Ovary (tissue), 3 donors: ENCODE results near the gene S100B.

Experiments used
- EP300 ChIP-seq: sonication (generic); formaldehyde crosslinking; IDR thresholded peaks from one replicate; pipeline ENCODE4 v1.6.1; 2017; ENCODE audit warnings: antibody characterized with exemption
- POLR2A ChIP-seq: fragments of 450-650 bp; IDR thresholded peaks from one replicate; pipeline ENCODE4 v1.6.1; 2017; ENCODE audit warnings: antibody characterized with exemption, mild to moderate bottlenecking, moderate library complexity
- TF ChIP-seq, protein P1 (sequence below), 3 donors: fragments of 450-650 bp in 2 of 3; fragments of 200-600 bp in 1 of 3; IDR thresholded peaks; one replicate each; pipeline versions ENCODE4 v1.5.1 to v1.8.0; 2016 to 2022; ENCODE audit warnings: antibody characterized with exemption in 3 of 3, mild to moderate bottlenecking in 1 of 3
- donor health status: DM: no; HTN: no; CAD: no.

DNA sequence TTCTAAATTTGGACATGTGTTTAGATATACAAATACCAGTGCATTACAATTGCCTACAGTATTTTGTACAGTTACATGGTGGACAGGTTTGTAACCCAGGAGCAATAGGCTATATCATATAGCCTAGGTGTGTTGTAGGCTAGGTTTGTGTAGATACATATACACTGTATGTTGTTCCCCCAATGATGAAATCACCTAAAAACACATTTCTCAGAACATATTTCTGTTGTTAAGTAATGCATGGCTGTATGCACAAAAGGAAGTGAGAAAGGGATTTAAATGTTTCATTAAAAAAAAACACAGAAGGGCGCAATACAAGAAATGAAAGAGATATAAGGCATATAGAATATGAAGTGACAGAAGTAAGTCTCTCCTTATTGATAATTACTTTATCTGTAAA lies 32.0 kb downstream of the S100B start:
- TF ChIP-seq POLR2A = no peak
- no peak for TF ChIP-seq EP300
- TF ChIP-seq, protein P1, sequence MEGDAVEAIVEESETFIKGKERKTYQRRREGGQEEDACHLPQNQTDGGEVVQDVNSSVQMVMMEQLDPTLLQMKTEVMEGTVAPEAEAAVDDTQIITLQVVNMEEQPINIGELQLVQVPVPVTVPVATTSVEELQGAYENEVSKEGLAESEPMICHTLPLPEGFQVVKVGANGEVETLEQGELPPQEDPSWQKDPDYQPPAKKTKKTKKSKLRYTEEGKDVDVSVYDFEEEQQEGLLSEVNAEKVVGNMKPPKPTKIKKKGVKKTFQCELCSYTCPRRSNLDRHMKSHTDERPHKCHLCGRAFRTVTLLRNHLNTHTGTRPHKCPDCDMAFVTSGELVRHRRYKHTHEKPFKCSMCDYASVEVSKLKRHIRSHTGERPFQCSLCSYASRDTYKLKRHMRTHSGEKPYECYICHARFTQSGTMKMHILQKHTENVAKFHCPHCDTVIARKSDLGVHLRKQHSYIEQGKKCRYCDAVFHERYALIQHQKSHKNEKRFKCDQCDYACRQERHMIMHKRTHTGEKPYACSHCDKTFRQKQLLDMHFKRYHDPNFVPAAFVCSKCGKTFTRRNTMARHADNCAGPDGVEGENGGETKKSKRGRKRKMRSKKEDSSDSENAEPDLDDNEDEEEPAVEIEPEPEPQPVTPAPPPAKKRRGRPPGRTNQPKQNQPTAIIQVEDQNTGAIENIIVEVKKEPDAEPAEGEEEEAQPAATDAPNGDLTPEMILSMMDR (IDR thresholded peaks at IDR 0.05) = no peak
